Smooth muscle cell (in vitro differentiated cells): ENCODE results near the gene FAM50A. TPM values are rescaled to one million over a fixed set of nuclear protein-coding genes. Genes with fewer than 3 reads are reported as not detected.

Source experiments
- DNase-seq: peaks from one replicate; lab custom pipeline; 2025; ENCODE audit not compliant: unreplicated experiment; lab: John Stamatoyannopoulos, UW
- H2AFZ ChIP-seq: fragments of 200-600 bp; sonication (generic); 2 replicates; pipeline ENCODE4 v1.6.0; 2016; ENCODE audit warnings: antibody characterized with exemption, low read depth, mild to moderate bottlenecking
- H3F3A ChIP-seq: fragments of 200-600 bp; sonication (generic); 2 replicates; pipeline ENCODE4 v1.6.0; 2017; ENCODE audit warnings: antibody characterized with exemption, low read depth
- H3K27ac ChIP-seq: fragments of 200-600 bp; sonication (generic); 2 replicates; pipeline ENCODE4 v1.5.1; 2016; ENCODE audit warnings: low read depth, mild to moderate bottlenecking
- H3K27me3 ChIP-seq: fragments of 200-600 bp; sonication (generic); 2 replicates; pipeline ENCODE4 v1.6.1; 2016; ENCODE audit warnings: low read depth, mild to moderate bottlenecking
- H3K36me3 ChIP-seq: fragments of 200-600 bp; sonication (generic); 2 replicates; pipeline ENCODE4 v1.5.1; 2016; ENCODE audit warnings: low read depth
- H3K4me1 ChIP-seq: fragments of 200-600 bp; sonication (generic); 2 replicates; pipeline ENCODE4 v1.5.1; 2016; ENCODE audit warnings: low read depth
- H3K4me2 ChIP-seq: fragments of 200-600 bp; sonication (generic); 2 replicates; pipeline ENCODE4 v1.6.0; 2016; ENCODE audit warnings: mild to moderate bottlenecking
- H3K4me3 ChIP-seq: fragments of 200-600 bp; sonication (generic); 2 replicates; pipeline ENCODE4 v1.5.1; 2016; ENCODE audit warnings: mild to moderate bottlenecking
- H3K79me2 ChIP-seq: fragments of 200-600 bp; sonication (generic); 2 replicates; pipeline ENCODE4 v1.6.0; 2016; ENCODE audit warnings: low read depth, mild to moderate bottlenecking
- H3K9ac ChIP-seq: fragments of 200-600 bp; sonication (generic); 2 replicates; pipeline ENCODE4 v1.6.0; 2016; ENCODE audit warnings: low read depth
- H3K9me3 ChIP-seq: fragments of 200-600 bp; sonication (generic); replicated peaks from 2 replicates; pipeline ENCODE4 v1.5.1; 2016; ENCODE audit warnings: low read depth
- H4K20me1 ChIP-seq: fragments of 200-600 bp; sonication (generic); 2 replicates; pipeline ENCODE4 v1.6.0; 2016; ENCODE audit warnings: low read depth
- CTCF ChIP-seq: fragments of 200-600 bp; sonication (generic); IDR thresholded peaks from 2 replicates; pipeline ENCODE4 v1.5.1; 2017; ENCODE audit warnings: borderline replicate concordance, mild to moderate bottlenecking, antibody characterized with exemption; ENCODE audit not compliant: insufficient read depth, poor library complexity, severe bottlenecking
- WGBS: methylation state at CpG from one replicate; pipeline ENCODE4 v1.1.7; 2016; ENCODE audit warnings: low lambda C conversion rate; 5-methylcytosine and 5-hydroxymethylcytosine counted together
- polyA plus RNA-seq: library from polyadenylated mRNA; unstranded; fragments of >200 nt; fragmentation: Nextera tagmentation; extraction: Ambion mirVana; gene quantifications from 2 replicates; pipeline ENCODE4 v1.2.1, GENCODE V29; 2016
- total RNA-seq: library from RNA; depleted of rRNA; stranded (reverse); fragments of >200 nt; gene quantifications from 2 replicates; pipeline ENCODE4 v1.2.3, GENCODE V29; 2014

The FAM50A gene
- total and polyA plus RNA-seq, 2 experiments from 2014 or later = 46.0 to 183 TPM

- Histone ChIP-seq H3K4me1 (peaks cover 6% of the 10 kb centered on the region), H2AFZ (no peak overlapping the region), H3K36me3 (no peaks in the 10 kb centered on the region), H3K9ac (no peak overlapping the region), H3K79me2 (peaks cover 16% of the 10 kb centered on the region), H3K4me2 (no peak overlapping the region), H3K27ac (no peak overlapping the region), H3K9me3 (no peaks in the 10 kb centered on the region), H3K4me3 (no peak overlapping the region), H3F3A (no peaks in the 10 kb centered on the region), H3K27me3 (no peaks in the 10 kb centered on the region), H4K20me1 (no peaks in the 10 kb centered on the region)
- no peak for DNase-seq
- WGBS = 92% methylated on average over 14 of the region's 14 CpGs
- TF ChIP-seq CTCF = no peak
These were observed 4.5 kb downstream of the FAM50A start for GRCh38 chrX:154448484-154448883.

- no peaks in the 10 kb centered on the region for H3F3A ChIP-seq
- peaks cover 6% of the 10 kb centered on the region for H3K4me1 ChIP-seq
- H3K4me3 ChIP-seq = no peak overlapping the region
- no peak for TF ChIP-seq CTCF
- no peaks in the 10 kb centered on the region for H3K9me3 ChIP-seq
- no peak overlapping the region for H2AFZ ChIP-seq
- no peaks in the 10 kb centered on the region for H3K27me3 ChIP-seq
- WGBS = 93% methylated on average over 18 of the region's 18 CpGs
- H3K9ac ChIP-seq = no peak overlapping the region
- H3K36me3 ChIP-seq = no peaks in the 10 kb centered on the region
- peaks cover 13% of the 10 kb centered on the region for H3K79me2 ChIP-seq
- H3K27ac ChIP-seq = no peak overlapping the region
- no peaks in the 10 kb centered on the region for H4K20me1 ChIP-seq
- DNase-seq = no peak
- no peak overlapping the region for H3K4me2 ChIP-seq
These were observed 5.7 kb downstream of the FAM50A start for GRCh38 chrX:154449618-154450017.

GRCh38 chrX:154450312-154450711 lies 6.4 kb downstream of the FAM50A start:
- no peak for DNase-seq
- Histone ChIP-seq H3K9me3 (no peaks in the 10 kb centered on the region), H3F3A (no peaks in the 10 kb centered on the region), H3K4me2 (no peak overlapping the region), H3K27me3 (no peaks in the 10 kb centered on the region), H3K79me2 (peaks cover 6% of the 10 kb centered on the region), H4K20me1 (no peaks in the 10 kb centered on the region), H3K9ac (no peak overlapping the region), H3K27ac (no peak overlapping the region), H3K4me1 (no peaks in the 10 kb centered on the region), H2AFZ (no peak overlapping the region), H3K4me3 (no peak overlapping the region), H3K36me3 (no peaks in the 10 kb centered on the region)
- TF ChIP-seq CTCF = no peak
- WGBS = 92% methylated on average over 17 of the region's 17 CpGs

- Histone ChIP-seq H3K4me1 (no peaks in the 10 kb centered on the region), H3F3A (no peaks in the 10 kb centered on the region), H3K27me3 (no peaks in the 10 kb centered on the region), H3K9me3 (no peaks in the 10 kb centered on the region), H3K9ac (no peak overlapping the region), H3K4me2 (no peak overlapping the region), H3K36me3 (no peaks in the 10 kb centered on the region), H2AFZ (no peak overlapping the region), H3K79me2 (no peaks in the 10 kb centered on the region), H4K20me1 (no peaks in the 10 kb centered on the region), H3K27ac (no peak overlapping the region), H3K4me3 (no peak overlapping the region)
- TF ChIP-seq CTCF = no peak
- 95% methylated on average over 9 of the region's 9 CpGs for WGBS
- DNase-seq = no peak
These were observed 8.9 kb downstream of the FAM50A start for GRCh38 chrX:154452823-154453222.
